Endothelial cell (in vitro differentiated cells): Measurements from ENCODE around the gene BAAT. TPM values are rescaled to one million over a fixed set of nuclear protein-coding genes. Genes with fewer than 3 reads are reported as not detected.

Source experiments
- DNase-seq: peaks from one replicate; pipeline ENCODE4 v3.0.0; 2021; ENCODE audit warnings: low spot score
- H3K27ac Mint-ChIP-seq: one replicate; pipeline ENCODE4 v1.8.0; 2021; ENCODE audit warnings: mixed read lengths, inconsistent platforms; ENCODE audit not compliant: unreplicated experiment
- H3K27me3 Mint-ChIP-seq: one replicate; pipeline ENCODE4 v1.8.0; 2021; ENCODE audit warnings: mild to moderate bottlenecking, moderate library complexity, mixed read lengths, inconsistent platforms; ENCODE audit not compliant: unreplicated experiment
- H3K36me3 Mint-ChIP-seq: one replicate; pipeline ENCODE4 v1.8.0; 2021; ENCODE audit warnings: mild to moderate bottlenecking, low read depth, mixed read lengths, inconsistent platforms; ENCODE audit not compliant: unreplicated experiment
- H3K4me1 Mint-ChIP-seq: one replicate; pipeline ENCODE4 v1.8.0; 2021; ENCODE audit warnings: mild to moderate bottlenecking, mixed read lengths, inconsistent platforms; ENCODE audit not compliant: unreplicated experiment
- H3K4me3 Mint-ChIP-seq: one replicate; pipeline ENCODE4 v1.8.0; 2021; ENCODE audit warnings: mild to moderate bottlenecking, mixed read lengths, inconsistent platforms; ENCODE audit not compliant: unreplicated experiment
- H3K9me3 Mint-ChIP-seq: one replicate; pipeline ENCODE4 v1.8.0; 2021; ENCODE audit warnings: mixed read lengths, inconsistent platforms; ENCODE audit not compliant: unreplicated experiment
- total RNA-seq: library from RNA; stranded (reverse); fragmentation: NEBNext Ultra II Directional; extraction: Animal tissue kit (Norgen Biotek cat#: 25700); gene quantifications from one replicate; pipeline ENCODE4 v1.2.1, GENCODE V29; 2021; ENCODE audit not compliant: unreplicated experiment
- TF ChIP-seq, protein P1 (sequence below): fragments of 200-600 bp; sonication (generic); IDR thresholded peaks from one replicate; pipeline ENCODE4 v1.5.0; 2021; ENCODE audit warnings: antibody characterized with exemption; ENCODE audit not compliant: unreplicated experiment

The BAAT gene
- total RNA-seq, 1 donor from 2014 or later: not detected

DNA sequence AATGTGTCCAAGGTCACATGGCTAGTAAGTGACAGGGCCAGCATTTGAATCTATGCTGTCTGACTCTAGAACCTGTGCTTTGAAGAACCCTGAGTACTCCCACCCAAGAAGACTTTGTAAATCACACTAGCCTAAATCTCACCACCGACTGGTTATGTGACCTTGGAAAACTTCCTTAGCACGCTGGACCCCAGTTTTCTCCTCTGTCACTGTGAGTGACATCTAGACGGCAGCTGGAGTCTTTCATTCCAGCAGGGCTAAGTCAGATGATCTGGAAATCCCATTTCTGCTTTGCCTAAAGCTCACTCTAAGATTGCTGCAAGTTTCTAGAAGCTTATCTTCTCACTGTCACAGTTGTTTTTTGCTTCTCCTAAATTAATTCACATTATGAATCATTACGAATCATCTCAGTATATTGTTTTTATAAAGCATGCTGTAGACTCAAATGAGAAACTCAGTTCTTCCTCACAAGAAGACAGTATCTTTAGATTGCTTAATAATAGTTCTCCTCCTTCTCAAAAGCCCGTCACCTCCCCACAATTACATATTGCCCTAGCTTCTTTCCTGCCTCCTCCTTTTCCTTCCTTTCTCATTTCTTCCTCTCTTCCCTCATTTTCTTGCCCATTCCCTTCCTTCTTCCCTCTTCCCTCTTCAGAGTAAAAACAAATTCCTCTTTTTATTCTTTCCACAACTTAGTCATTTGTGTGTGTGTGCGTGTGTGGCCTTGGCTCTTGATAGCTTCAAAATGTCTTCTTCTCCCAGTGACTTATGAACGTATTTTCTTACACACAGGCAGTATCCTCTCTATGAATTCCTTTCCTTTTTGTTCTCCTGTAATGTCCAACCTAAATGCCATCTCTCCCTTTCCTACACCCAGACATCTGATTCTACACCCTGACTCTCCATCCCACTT lies 34.0 kb upstream of the BAAT start:
- Mint-ChIP-seq H3K36me3 (peaks cover 5% of the 10 kb centered on the region), H3K9me3 (no peaks in the 10 kb centered on the region), H3K4me1 (peaks cover 5% of the 10 kb centered on the region), H3K27ac (no peak overlapping the region), H3K27me3 (peaks cover 1% of the 10 kb centered on the region), H3K4me3 (no peak overlapping the region)
- DNase-seq: no peak
- TF ChIP-seq, protein P1, sequence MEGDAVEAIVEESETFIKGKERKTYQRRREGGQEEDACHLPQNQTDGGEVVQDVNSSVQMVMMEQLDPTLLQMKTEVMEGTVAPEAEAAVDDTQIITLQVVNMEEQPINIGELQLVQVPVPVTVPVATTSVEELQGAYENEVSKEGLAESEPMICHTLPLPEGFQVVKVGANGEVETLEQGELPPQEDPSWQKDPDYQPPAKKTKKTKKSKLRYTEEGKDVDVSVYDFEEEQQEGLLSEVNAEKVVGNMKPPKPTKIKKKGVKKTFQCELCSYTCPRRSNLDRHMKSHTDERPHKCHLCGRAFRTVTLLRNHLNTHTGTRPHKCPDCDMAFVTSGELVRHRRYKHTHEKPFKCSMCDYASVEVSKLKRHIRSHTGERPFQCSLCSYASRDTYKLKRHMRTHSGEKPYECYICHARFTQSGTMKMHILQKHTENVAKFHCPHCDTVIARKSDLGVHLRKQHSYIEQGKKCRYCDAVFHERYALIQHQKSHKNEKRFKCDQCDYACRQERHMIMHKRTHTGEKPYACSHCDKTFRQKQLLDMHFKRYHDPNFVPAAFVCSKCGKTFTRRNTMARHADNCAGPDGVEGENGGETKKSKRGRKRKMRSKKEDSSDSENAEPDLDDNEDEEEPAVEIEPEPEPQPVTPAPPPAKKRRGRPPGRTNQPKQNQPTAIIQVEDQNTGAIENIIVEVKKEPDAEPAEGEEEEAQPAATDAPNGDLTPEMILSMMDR: no peak

DNA sequence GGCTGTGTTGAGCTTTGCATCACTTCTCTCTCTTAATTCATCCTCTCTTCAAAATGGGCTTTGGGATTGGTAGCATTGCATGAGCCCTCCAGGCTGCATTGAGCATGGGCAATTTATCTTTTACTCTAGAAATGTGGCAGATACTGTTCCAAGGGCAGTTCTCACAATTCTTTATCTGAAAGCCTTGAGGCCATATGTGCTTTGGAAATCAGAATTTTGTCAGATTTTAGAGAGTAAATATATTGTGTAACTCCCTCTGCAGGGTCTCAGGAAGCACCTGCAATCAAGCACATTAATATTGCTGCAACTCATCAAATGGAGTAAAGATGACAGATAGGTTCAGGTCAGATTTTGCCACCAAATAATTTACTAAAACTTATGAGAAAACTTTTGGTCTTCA lies 33.2 kb upstream of the BAAT start:
- Mint-ChIP-seq H3K9me3 (no peaks in the 10 kb centered on the region), H3K4me1 (peaks cover 5% of the 10 kb centered on the region), H3K27ac (no peak overlapping the region), H3K27me3 (no peaks in the 10 kb centered on the region), H3K36me3 (peaks cover 5% of the 10 kb centered on the region), H3K4me3 (no peak overlapping the region)
- DNase-seq: no peak
- TF ChIP-seq, protein P1: no peak

DNA sequence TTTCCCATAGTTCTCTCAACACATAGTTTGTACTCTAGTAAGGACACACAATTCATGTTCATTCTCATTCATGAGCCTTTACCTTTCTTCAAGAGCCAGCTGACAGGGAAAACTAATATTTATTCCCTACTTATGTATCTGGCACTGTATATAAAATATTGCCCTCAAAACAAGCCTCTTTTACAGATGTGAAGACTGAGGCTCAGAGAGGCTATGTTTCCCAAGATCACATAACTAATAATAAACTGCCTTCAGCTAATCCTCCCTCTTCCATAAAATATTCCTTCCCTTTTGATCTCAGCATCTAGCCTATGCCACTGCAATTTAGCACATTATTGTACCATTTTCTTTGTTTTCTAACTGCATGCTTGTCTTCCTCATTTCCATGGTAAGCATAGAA lies 32.6 kb upstream of the BAAT start:
- Mint-ChIP-seq H3K4me3 (no peak overlapping the region), H3K9me3 (no peaks in the 10 kb centered on the region), H3K36me3 (peaks cover 5% of the 10 kb centered on the region), H3K4me1 (peaks cover 5% of the 10 kb centered on the region), H3K27me3 (peaks cover 2% of the 10 kb centered on the region), H3K27ac (no peak overlapping the region)
- TF ChIP-seq, protein P1: no peak
- no peak for DNase-seq

DNA sequence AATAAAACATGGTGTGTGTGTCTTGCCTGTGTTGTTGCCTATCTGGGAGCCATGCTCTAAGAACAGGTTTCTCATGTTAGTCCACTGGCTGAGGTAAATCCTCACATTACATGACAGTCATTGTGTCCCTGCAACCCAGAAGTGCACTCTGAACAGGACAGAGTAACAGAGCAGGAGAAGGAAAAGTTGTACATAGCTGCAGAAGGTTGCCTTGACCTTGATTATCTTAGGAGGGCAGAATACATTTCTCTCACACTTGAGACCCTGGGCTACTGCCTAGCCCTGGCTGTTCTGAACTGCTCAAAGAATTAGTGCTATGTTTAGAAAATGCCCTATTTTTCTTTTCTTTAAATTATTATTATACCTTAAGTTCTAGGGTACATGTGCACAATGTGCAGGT lies 30.8 kb upstream of the BAAT start:
- Mint-ChIP-seq H3K9me3 (no peaks in the 10 kb centered on the region), H3K36me3 (peaks cover 16% of the 10 kb centered on the region), H3K27ac (no peak overlapping the region), H3K4me3 (no peak overlapping the region), H3K27me3 (peaks cover 4% of the 10 kb centered on the region), H3K4me1 (peaks cover 5% of the 10 kb centered on the region)
- DNase-seq: no peak
- TF ChIP-seq, protein P1: no peak

DNA sequence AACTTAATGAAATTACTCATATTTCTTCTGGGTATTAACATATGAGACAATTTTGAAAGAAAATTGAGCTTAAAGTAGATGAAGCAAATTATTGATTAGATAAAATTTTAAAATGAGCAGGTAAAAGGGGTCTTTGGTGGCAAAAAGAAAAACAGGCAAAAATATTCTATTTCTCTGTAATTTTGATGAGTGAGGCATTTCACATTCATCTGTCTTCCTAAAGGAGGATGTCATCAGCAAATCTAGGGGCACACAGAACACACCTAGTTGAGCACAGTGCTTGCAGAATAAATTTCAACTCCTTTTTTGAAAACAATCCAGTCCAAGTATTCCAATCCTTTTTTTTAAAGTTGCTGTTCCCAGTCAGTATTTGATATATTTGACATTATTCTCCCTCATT lies 30.0 kb upstream of the BAAT start:
- TF ChIP-seq, protein P1: no peak
- Mint-ChIP-seq H3K4me3 (no peak overlapping the region), H3K9me3 (no peaks in the 10 kb centered on the region), H3K27me3 (peaks cover 4% of the 10 kb centered on the region), H3K36me3 (peaks cover 21% of the 10 kb centered on the region), H3K4me1 (peaks cover 5% of the 10 kb centered on the region), H3K27ac (no peak overlapping the region)
- no peak for DNase-seq
